Activated naive CD4-positive, alpha-beta T cell treated with anti-CD3 and anti-CD28 coated beads for 36 hours (primary cell): Measurements from ENCODE around the gene ACSL4. TPM values are rescaled to one million over a fixed set of nuclear protein-coding genes. Genes with fewer than 3 reads are reported as not detected.

Source experiments
- CTCF ChIA-PET: fragments of 350-600 bp; sonication (Branson Sonifier 250); formaldehyde crosslinking; loops from one replicate; lab custom pipeline; 2021; ENCODE audit warnings: antibody characterized with exemption; lab: Charles Lee
- DNase-seq: peaks from one replicate; pipeline ENCODE4 v3.0.0-alpha.2; 2020
- H3K27ac Mint-ChIP-seq: one replicate; pipeline ENCODE4 v1.8.0; 2021; ENCODE audit warnings: mild to moderate bottlenecking, mixed read lengths
- H3K27me3 Mint-ChIP-seq: one replicate; pipeline ENCODE4 v1.8.0; 2021; ENCODE audit warnings: low read depth, mixed read lengths
- H3K36me3 Mint-ChIP-seq: one replicate; pipeline ENCODE4 v1.8.0; 2021; ENCODE audit warnings: low read depth, mixed read lengths
- H3K4me1 Mint-ChIP-seq: one replicate; pipeline ENCODE4 v1.8.0; 2021; ENCODE audit warnings: low read depth, mixed read lengths
- H3K4me3 Mint-ChIP-seq: one replicate; pipeline ENCODE4 v1.8.0; 2021; ENCODE audit warnings: mild to moderate bottlenecking, moderate library complexity, mixed read lengths
- H3K9me3 Mint-ChIP-seq: one replicate; pipeline ENCODE4 v1.8.0; 2021; ENCODE audit warnings: mixed read lengths
- intact Hi-C: fragments of 100-400 bp; cut with micrococcal nuclease; formaldehyde crosslinking; loops from one replicate; pipeline ENCODE4 v1.15.1; 2023
- total RNA-seq, 2 experiments: library from RNA; stranded (reverse); gene quantifications; one replicate each; pipeline ENCODE4 v1.2.3, GENCODE V29; 2021

The ACSL4 gene
- total RNA-seq: 10 to 100 TPM; 58.5 to 58.8 TPM

- peak within 1 kb of the TSS; percentile 93 for H3K4me3 Mint-ChIP-seq
- H3K36me3 Mint-ChIP-seq: peaks cover 11% of the 10 kb centered on the region
- CTCF ChIA-PET: interaction anchor here (0.5 to 1.0 kb wide), 4 partner anchors 11 to 158 kb away, joined by 3 to 5 read pairs (median 4); no protein-coding TSS in a partner anchor
Measured at GRCh38 chrX:109732807-109733612, at the start of gene ACSL4. Gene ACSL4, minus strand, starts transcription at chrX:109733257. Its CDS starts 49,894 bp downstream, at chrX:109683363.

GRCh38 chrX:109777749-109778148, 44.7 kb upstream of the ACSL4 start:
- Mint-ChIP-seq H3K27ac (no peak overlapping the region), H3K27me3 (no peaks in the 10 kb centered on the region)
- CTCF ChIA-PET: no interaction called here

More at GRCh38 chrX:109732807-109733612, at the start of gene ACSL4:
- Mint-ChIP-seq H3K27ac (peak within 1 kb of the TSS; percentile 96), H3K27me3 (no peaks in the 10 kb centered on the region), H3K4me1 (peaks cover 29% of the 10 kb centered on the region), H3K9me3 (no peaks in the 10 kb centered on the region)
- intact Hi-C loops: loop anchor here (1.0 to 5.0 kb wide), 10 partner anchors 20 to 1641 kb away; partner anchors contain the start of genes AMMECR1, ATG4A, PSMD10 and TMEM164
- DNase-seq: peak; percentile 86

GRCh38 chrX:109776986-109777385, 43.9 kb upstream of the ACSL4 start:
- intact Hi-C loops: no loop called here

More at GRCh38 chrX:109777749-109778148, 44.7 kb upstream of the ACSL4 start:
- peaks cover 3% of the 10 kb centered on the region for H3K4me1 Mint-ChIP-seq
- no peak overlapping the region for H3K4me3 Mint-ChIP-seq
- no peaks in the 10 kb centered on the region for H3K36me3 Mint-ChIP-seq
- DNase-seq: no peak
- no peaks in the 10 kb centered on the region for H3K9me3 Mint-ChIP-seq
- intact Hi-C loops: no loop called here

GRCh38 chrX:109776432-109776831, 43.4 kb upstream of the ACSL4 start:
- no peaks in the 10 kb centered on the region for H3K9me3 Mint-ChIP-seq
- no peaks in the 10 kb centered on the region for H3K27me3 Mint-ChIP-seq
- no peaks in the 10 kb centered on the region for H3K4me1 Mint-ChIP-seq
- H3K4me3 Mint-ChIP-seq: no peak overlapping the region
- no peak for DNase-seq
- no peak overlapping the region for H3K27ac Mint-ChIP-seq
- no peaks in the 10 kb centered on the region for H3K36me3 Mint-ChIP-seq
- CTCF ChIA-PET: no interaction called here
- intact Hi-C loops: no loop called here

More at GRCh38 chrX:109776986-109777385, 43.9 kb upstream of the ACSL4 start:
- Mint-ChIP-seq H3K36me3 (no peaks in the 10 kb centered on the region), H3K4me3 (no peak overlapping the region), H3K4me1 (no peaks in the 10 kb centered on the region), H3K27ac (no peak overlapping the region), H3K27me3 (no peaks in the 10 kb centered on the region), H3K9me3 (no peaks in the 10 kb centered on the region)
- DNase-seq: no peak
- CTCF ChIA-PET: no interaction called here

- no peaks in the 10 kb centered on the region for H3K9me3 Mint-ChIP-seq
Measured at GRCh38 chrX:109775386-109775785, 42.3 kb upstream of the ACSL4 start.

GRCh38 chrX:109774706-109775105, 41.6 kb upstream of the ACSL4 start:
- no peaks in the 10 kb centered on the region for H3K4me1 Mint-ChIP-seq
- H3K36me3 Mint-ChIP-seq: no peaks in the 10 kb centered on the region
- CTCF ChIA-PET: no interaction called here
- intact Hi-C loops: no loop called here
- H3K9me3 Mint-ChIP-seq: peaks cover 2% of the 10 kb centered on the region
- no peak overlapping the region for H3K4me3 Mint-ChIP-seq
- H3K27me3 Mint-ChIP-seq: no peaks in the 10 kb centered on the region
- DNase-seq: no peak
- no peak overlapping the region for H3K27ac Mint-ChIP-seq

More at GRCh38 chrX:109775386-109775785, 42.3 kb upstream of the ACSL4 start:
- Mint-ChIP-seq H3K4me1 (no peaks in the 10 kb centered on the region), H3K4me3 (no peak overlapping the region), H3K27ac (no peak overlapping the region), H3K36me3 (no peaks in the 10 kb centered on the region), H3K27me3 (no peaks in the 10 kb centered on the region)
- CTCF ChIA-PET: no interaction called here
- no peak for DNase-seq
- intact Hi-C loops: no loop called here

- Mint-ChIP-seq H3K9me3 (peaks cover 2% of the 10 kb centered on the region), H3K36me3 (no peaks in the 10 kb centered on the region), H3K4me3 (no peak overlapping the region), H3K4me1 (no peaks in the 10 kb centered on the region), H3K27me3 (no peaks in the 10 kb centered on the region), H3K27ac (no peak overlapping the region)
- CTCF ChIA-PET: no interaction called here
- intact Hi-C loops: no loop called here
- no peak for DNase-seq
Measured at GRCh38 chrX:109774136-109774535, 41.1 kb upstream of the ACSL4 start.

- no peak for DNase-seq
Measured at GRCh38 chrX:109773374-109773773, 40.3 kb upstream of the ACSL4 start.

GRCh38 chrX:109770780-109771179, 37.7 kb upstream of the ACSL4 start:
- Mint-ChIP-seq H3K27ac (no peak overlapping the region), H3K9me3 (peaks cover 2% of the 10 kb centered on the region), H3K27me3 (no peaks in the 10 kb centered on the region), H3K4me3 (no peak overlapping the region), H3K4me1 (no peaks in the 10 kb centered on the region), H3K36me3 (no peaks in the 10 kb centered on the region)
- no peak for DNase-seq
- intact Hi-C loops: no loop called here
- CTCF ChIA-PET: no interaction called here

More at GRCh38 chrX:109773374-109773773, 40.3 kb upstream of the ACSL4 start:
- Mint-ChIP-seq H3K4me3 (no peak overlapping the region), H3K9me3 (peaks cover 2% of the 10 kb centered on the region), H3K27ac (no peak overlapping the region), H3K4me1 (no peaks in the 10 kb centered on the region), H3K36me3 (no peaks in the 10 kb centered on the region), H3K27me3 (no peaks in the 10 kb centered on the region)
- intact Hi-C loops: no loop called here
- CTCF ChIA-PET: no interaction called here

- no peaks in the 10 kb centered on the region for H3K36me3 Mint-ChIP-seq
- H3K4me3 Mint-ChIP-seq: no peak overlapping the region
- H3K27me3 Mint-ChIP-seq: peaks cover 2% of the 10 kb centered on the region
- H3K27ac Mint-ChIP-seq: no peak overlapping the region
- H3K9me3 Mint-ChIP-seq: no peaks in the 10 kb centered on the region
- H3K4me1 Mint-ChIP-seq: peaks cover 3% of the 10 kb centered on the region
- CTCF ChIA-PET: no interaction called here
- intact Hi-C loops: no loop called here
- no peak for DNase-seq
Measured at GRCh38 chrX:109760922-109761250, 27.8 kb upstream of the ACSL4 start.

- CTCF ChIA-PET: no interaction called here
- no peak overlapping the region for H3K27ac Mint-ChIP-seq
- H3K27me3 Mint-ChIP-seq: peaks cover 2% of the 10 kb centered on the region
- H3K9me3 Mint-ChIP-seq: peaks cover under 1% of the 10 kb centered on the region
- peaks cover 3% of the 10 kb centered on the region for H3K4me1 Mint-ChIP-seq
- intact Hi-C loops: no loop called here
- H3K36me3 Mint-ChIP-seq: peaks cover 1% of the 10 kb centered on the region
- H3K4me3 Mint-ChIP-seq: no peak overlapping the region
- no peak for DNase-seq
Measured at GRCh38 chrX:109760209-109760921, 27.3 kb upstream of the ACSL4 start.

- intact Hi-C loops: no loop called here
- Mint-ChIP-seq H3K4me1 (no peaks in the 10 kb centered on the region), H3K27me3 (no peaks in the 10 kb centered on the region), H3K36me3 (peaks cover 3% of the 10 kb centered on the region), H3K27ac (no peak overlapping the region), H3K9me3 (peaks cover 6% of the 10 kb centered on the region), H3K4me3 (no peak overlapping the region)
- DNase-seq: no peak
- CTCF ChIA-PET: no interaction called here
Measured at GRCh38 chrX:109753256-109753655, 20.2 kb upstream of the ACSL4 start.
